LHCN-M2 (cell line): ENCODE results near the gene PDE1C. TPM values are rescaled to one million over a fixed set of nuclear protein-coding genes. Genes with fewer than 3 reads are reported as not detected.
A peak's percentile ranks its signal among the peaks of the same experiment; 100 is the strongest.

Experiments used
- DNase-seq: peaks from one replicate; pipeline ENCODE4 v3.0.0-alpha.2; 2012; ENCODE audit warnings: low read depth
- polyA plus RNA-seq: library from polyadenylated mRNA; unstranded; fragments of >200 nt; gene quantifications from one replicate; pipeline ENCODE4 v1.2.1, GENCODE V29; 2012; ENCODE audit warnings: missing spikeins
- total RNA-seq: library from RNA; depleted of rRNA; stranded (reverse); fragments of >200 nt; gene quantifications from 2 replicates; pipeline ENCODE4 v1.2.3, GENCODE V29; 2014; rRNA removed

PDE1C gene
- total RNA-seq: 0.06 TPM in 1 of 2 replicates, not detected in the other
- 2.9 TPM for polyA plus RNA-seq

DNA sequence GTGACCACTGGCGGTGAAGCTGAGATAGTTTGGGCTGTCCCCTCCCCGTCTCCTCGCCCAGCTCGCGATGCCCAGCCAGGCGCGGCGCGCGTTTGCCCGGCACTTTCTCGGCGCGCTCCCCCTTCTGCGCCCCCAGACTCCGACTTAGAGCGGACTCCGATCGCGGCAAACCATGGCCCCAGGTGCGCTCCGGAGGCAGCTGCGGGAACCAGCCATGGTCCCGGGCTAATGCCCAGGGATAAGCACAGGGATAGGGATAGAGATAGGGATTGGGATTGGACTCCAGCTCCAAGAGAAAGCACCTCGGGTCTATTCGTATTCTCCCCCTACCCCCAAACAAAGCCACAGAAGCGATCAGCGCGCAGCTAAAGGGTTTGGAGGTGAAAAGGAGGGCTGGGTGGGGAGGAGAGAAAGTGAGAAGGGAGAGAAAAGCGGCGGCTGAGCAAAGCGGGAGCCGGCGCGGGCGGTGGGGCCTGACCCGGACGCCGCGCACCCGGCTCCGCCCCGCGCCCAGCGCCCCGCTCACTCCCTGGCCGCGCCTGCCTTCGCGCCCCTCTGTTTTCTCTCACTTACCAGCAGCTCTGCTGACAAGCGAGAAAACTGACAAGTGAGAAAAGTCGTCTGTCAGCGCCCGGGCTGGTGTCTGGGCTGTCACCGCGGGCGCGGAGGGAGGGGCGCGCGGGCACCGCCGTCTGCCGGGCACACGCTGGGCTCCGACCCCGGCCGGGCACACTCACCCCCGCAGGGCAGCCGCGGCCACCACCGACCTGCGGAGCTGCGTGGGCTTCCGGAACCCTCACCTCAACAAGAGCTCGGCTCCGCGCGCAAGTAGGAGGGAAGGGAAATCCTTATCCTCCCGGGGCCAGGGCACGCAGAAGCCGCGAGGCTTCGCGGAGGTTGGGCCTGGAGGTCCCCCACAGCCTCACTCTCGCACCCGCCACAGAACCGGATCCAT is at the start of gene PDE1C:
TSS of gene PDE1C (minus strand) at position 2 of the 955 bp plus-strand sequence.
- no peak for DNase-seq

- DNase-seq: no peak
These were observed 49.6 kb upstream of the PDE1C start for GRCh38 chr7:32119790-32120196.

- DNase-seq: no peak
These were observed 47.6 kb upstream of the PDE1C start for GRCh38 chr7:32117837-32118236.

GRCh38 chr7:32116436-32116835 is 46.2 kb upstream of the PDE1C start:
- DNase-seq: no peak

GRCh38 chr7:32115831-32116230 is 45.6 kb upstream of the PDE1C start:
- DNase-seq: no peak

DNA sequence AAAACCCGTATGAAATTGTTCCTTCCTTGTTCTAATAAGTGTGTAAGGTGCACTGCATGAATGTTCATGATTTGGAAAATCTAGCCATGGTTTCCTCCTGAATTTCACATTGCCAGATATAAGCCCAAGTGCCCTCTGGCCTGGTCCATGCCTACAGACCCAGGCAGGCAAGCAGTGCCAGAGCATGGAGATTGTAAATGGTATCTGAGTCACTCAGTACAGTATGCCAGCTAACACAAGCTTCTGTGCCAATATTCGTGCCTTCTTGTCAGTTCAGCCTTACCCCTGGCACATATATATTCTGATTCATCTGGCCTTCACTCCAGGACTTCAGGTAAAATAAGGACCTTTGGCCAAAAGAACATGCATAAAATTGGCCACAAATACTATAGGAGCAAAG is 38.4 kb upstream of the PDE1C start:
- DNase-seq: no peak

GRCh38 chr7:32104766-32105165 is 34.6 kb upstream of the PDE1C start:
- DNase-seq: no peak

- DNase-seq: no peak
These were observed 33.2 kb upstream of the PDE1C start for GRCh38 chr7:32103361-32103760.

DNA sequence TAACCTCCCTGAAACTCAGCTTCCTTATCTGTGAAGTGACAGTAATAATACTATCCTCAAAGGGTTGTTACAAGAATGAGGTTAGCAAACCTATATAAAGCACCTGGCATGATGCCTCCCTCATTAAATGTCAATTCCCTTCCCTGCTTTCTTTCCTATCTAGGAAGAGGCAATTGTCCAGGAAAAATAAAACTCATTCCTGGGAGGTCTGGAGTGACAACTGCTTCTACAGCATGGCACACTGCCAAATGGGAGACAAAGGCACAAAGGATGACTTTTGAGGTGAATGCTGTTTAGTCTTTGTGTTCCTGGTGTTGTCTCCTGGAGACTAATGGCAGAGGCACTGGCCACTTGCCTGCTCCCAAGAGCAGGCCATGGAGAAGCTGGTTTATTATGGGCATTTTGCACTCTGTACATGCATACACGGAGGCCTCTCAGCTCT is 32.2 kb upstream of the PDE1C start:
- no peak for DNase-seq

- no peak for DNase-seq
These were observed 30.2 kb upstream of the PDE1C start for GRCh38 chr7:32100407-32100907.

- no peak for DNase-seq
These were observed 24.3 kb upstream of the PDE1C start for GRCh38 chr7:32094516-32094915.

GRCh38 chr7:32093415-32094408 is 23.5 kb upstream of the PDE1C start:
- DNase-seq: no peak

DNA sequence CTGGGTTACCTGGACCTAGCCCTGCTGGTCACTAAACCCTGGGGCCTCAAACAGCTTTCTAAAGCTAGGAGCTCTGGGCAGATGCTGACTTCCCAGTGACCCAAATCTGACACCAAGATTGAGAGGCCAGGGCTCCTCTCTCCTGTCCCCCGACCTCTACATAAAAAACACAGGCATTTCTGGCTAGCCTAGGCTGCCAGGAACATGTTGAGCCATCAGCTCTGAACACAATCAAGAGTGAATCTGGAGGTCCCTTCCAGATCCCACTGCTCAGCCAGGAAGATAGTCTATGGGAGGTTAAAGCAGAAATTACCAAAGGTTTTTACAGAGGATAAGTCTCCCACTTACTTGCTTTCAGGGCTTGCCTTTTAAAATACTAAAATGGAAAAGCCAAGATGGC is 22.1 kb upstream of the PDE1C start:
- no peak for DNase-seq

- no peak for DNase-seq
These were observed 21.5 kb upstream of the PDE1C start for GRCh38 chr7:32091608-32092210.

DNA sequence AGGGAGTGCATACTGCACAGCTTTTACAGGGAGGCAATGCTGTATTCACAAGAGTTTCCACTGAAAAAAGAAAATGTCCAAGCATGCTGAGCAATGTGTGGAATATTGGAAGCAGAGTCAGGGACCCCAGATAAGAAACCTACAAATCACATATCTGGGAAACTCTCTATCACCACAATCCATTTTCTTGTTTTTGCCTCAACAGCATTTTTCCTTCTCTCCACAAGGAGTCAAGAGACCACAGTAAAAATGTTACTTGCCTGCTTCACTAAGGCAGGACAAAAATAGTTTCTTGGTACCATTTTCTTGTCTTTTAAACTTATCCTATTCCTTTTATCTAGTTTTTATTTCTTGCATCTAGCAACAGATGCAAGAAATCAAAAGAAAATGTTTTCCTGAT is 19.5 kb upstream of the PDE1C start:
- DNase-seq: no peak

DNA sequence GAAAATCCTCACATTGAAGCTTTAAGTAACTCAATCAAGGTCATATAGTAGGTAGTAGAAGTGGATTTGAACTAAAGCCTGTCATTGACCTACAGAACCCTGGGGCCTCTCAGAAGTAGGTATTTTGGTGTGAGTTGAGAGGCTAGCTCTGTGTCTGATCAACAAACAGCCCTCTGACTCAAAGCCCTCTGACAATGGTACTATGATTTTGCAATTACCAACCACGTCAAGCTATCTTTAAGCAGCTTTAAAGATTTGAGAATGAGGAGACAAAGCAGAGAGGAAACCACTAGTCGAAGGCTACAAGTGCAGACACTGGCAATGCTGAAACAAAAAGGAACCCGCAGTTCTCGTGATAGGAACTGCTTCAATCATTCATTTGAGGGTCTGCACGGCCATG is 19.0 kb upstream of the PDE1C start:
- no peak for DNase-seq

- DNase-seq: no peak
These were observed 18.3 kb upstream of the PDE1C start for GRCh38 chr7:32088451-32088881.

DNA sequence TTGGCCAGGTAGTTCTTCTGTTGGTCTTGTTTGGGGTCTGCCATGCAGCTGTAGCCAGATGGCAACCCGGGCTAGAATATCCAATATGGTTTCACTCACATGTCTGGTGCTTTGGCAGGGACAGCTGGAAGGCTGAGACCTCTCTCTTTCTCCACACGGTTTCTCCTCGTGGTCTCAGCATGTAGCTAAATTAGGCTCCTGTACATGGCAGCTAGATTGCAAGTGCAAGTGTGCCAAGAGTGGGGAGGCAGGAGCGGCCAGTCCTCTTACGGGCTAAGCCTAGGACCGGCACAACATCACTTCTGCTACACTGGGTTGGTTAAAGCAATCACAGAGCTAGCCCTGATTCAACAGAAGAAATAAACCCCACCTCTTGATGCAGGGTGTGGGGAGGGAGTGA is 9.3 kb upstream of the PDE1C start:
- no peak for DNase-seq

GRCh38 chr7:32078824-32079223 is 8.6 kb upstream of the PDE1C start:
- DNase-seq: no peak

DNA sequence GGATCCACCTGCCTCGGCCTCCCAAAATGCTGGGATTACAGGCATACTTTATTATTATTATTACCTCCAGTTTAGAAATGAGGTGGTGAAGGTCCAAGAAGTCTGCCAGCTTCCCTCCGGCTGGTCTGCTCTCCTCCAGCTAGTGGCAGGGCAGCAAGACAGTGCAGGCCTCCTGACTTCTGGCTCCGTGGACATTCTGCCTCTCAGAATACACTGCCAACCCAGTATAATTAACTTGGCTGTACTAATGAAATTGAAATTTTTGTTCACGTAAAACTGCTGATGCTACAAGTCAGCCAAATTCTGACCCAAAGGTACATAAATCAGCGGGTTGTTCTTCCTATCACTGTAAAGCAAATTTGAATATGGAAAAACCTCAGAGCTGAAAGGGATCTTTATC is 7.6 kb upstream of the PDE1C start:
- DNase-seq: no peak

DNA sequence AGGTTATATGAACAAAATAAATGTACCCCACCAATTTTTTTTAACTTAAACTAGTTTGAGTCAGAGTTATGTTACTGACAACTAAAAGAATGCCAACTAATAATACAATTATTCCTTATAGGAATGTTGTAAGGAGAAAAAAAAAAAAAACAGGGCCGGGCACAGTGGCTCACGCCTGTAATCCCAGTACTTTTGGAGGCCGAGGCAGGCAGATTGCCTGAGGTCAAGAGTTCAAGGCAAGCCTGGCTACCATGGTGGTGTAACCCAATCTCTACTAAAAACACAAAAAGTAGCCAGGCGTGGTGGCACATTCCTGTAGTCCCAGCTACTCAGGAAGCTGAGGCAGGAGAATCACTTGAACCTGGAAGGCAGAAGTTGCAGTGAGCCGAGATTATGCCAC is 6.6 kb upstream of the PDE1C start:
- peak; percentile 2 for DNase-seq
